ENCODE measurements around the gene LARP4B.

DNA sequence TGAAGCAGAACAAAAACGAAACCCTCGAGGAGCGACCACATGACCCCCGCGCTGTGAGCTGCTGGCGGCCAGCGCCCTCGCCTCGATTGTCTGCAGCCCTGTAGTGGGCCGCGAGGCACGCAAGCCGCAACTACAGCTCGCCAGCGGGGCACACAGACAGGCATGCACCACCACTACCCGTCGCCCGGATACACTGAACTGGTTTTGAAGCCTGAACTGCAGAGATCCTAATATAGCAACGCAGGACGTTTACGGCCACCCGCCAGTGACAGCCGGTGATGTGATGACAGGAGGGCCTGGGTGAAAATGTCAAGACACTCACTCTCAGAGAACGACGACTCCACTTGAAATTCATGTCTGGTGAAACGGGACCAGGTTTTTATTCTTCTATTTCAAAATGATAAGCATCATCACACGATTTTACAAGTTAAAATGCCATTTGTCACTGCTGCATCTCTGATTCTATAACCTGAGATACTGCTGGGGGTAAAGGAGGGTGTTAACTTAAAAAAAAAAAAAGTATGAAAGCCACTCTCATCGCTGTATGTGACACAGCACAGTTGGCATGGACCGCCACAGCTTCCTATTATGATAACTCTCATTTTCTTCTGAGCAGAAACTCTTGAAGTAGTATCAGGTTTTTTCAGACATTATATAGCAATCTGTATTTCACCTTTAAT, 121.7 kb downstream of the LARP4B start:
- TF ChIP-seq, protein P1, sequence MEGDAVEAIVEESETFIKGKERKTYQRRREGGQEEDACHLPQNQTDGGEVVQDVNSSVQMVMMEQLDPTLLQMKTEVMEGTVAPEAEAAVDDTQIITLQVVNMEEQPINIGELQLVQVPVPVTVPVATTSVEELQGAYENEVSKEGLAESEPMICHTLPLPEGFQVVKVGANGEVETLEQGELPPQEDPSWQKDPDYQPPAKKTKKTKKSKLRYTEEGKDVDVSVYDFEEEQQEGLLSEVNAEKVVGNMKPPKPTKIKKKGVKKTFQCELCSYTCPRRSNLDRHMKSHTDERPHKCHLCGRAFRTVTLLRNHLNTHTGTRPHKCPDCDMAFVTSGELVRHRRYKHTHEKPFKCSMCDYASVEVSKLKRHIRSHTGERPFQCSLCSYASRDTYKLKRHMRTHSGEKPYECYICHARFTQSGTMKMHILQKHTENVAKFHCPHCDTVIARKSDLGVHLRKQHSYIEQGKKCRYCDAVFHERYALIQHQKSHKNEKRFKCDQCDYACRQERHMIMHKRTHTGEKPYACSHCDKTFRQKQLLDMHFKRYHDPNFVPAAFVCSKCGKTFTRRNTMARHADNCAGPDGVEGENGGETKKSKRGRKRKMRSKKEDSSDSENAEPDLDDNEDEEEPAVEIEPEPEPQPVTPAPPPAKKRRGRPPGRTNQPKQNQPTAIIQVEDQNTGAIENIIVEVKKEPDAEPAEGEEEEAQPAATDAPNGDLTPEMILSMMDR (IDR thresholded peaks at IDR 0.05; ENCODE audit: insufficient read depth, low read depth, low read length): no peak
- TF ChIP-seq EZH2 (IDR thresholded peaks at IDR 0.05; ENCODE audit: insufficient read depth, low read length): no peak

Measured in astrocyte (in vitro differentiated cells and primary cell).